GM18868 (cell line): Measurements from ENCODE around the gene CSAD.

Experiments used
- ATAC-seq: cut with Tn5 transposase; IDR thresholded peaks from one replicate; pipeline ENCODE4 v1.9.1; 2021; ENCODE audit warnings: mild to moderate bottlenecking, moderate library complexity; ENCODE audit not compliant: unreplicated experiment

CSAD gene

DNA sequence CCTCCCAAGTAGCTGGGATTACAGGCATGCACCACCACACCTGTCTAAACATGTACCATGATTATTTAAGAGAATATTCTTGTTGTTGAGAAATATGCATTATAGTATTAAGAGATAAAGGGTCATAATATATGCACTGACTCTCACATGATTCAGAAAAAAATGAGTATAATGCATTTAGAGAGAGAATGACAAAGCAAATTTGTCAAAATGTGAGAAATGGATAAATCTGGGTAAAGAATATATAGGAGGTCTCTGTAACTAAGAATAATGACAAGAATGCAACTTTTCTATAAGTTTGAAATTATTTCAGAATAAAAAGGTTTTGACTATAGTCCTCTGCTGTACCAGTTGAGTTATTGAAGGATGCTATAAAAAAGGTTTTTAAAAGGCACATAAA, 28.3 kb downstream of the CSAD start:
- ATAC-seq, result no peak

DNA sequence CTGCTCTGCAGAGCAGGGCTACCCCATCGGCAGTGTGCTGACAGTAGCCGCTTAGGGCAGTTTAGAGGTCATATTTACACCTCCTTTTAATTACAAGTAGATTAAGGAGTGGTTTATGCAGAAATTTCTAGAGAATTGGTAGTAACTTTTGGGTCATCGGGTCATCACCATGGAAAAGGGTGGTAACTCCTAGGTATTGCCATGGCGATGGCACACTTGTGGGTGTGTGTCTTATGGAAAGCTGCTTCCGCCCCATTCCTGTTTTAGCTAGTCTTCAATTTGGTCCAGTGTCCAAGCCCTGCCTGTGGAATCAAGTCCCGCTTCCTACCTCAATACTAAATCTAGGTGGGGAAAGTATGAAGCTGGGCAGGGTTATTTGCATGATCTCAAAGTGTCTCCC, 29.7 kb downstream of the CSAD start:
- no peak for ATAC-seq

- ATAC-seq, result no peak
These were observed 33.1 kb downstream of the CSAD start for GRCh38 chr12:53147653-53148052.

- no peak for ATAC-seq
These were observed 33.5 kb downstream of the CSAD start for GRCh38 chr12:53147181-53147580.

DNA sequence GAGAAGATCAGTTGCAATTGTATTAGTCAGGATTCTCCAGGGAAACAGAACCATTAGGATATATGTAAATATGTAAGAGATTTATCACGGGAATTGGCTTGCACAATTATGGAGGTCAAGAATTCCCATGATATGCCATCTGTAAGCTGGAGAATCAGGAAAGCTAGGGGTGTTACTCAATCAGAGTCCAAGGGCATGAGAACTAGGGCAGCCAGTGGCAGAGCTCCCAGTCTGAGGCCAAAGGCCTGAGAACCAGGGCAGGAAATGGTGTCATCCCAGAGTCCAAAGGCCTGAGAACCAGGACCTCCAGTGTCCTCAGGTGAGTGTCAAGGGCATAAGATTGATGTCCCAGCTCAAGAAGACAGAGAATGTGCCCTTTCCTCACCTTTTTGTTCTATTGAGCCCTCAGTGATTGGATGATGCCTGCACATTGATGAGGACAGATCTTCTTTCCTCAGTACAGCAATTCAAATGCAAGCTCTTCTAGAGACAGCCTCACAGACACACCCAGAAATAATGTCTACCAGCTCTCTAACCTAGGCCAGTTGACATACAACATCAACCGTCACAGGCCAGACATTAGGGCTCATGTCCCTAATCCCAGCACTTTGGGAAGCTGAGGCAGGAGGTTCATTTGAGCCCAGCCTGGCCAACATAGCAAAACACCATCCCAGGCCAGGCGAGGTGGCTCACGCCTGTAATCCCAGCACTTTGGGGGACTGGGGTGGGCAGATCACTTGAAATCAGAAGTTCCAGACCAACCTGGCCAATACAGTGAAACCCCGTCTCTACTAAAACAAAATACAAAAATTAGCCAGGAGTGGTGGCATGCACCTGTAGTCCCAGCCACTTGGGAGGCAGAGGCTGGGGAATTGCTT, 35.1 kb downstream of the CSAD start:
- no peak for ATAC-seq

DNA sequence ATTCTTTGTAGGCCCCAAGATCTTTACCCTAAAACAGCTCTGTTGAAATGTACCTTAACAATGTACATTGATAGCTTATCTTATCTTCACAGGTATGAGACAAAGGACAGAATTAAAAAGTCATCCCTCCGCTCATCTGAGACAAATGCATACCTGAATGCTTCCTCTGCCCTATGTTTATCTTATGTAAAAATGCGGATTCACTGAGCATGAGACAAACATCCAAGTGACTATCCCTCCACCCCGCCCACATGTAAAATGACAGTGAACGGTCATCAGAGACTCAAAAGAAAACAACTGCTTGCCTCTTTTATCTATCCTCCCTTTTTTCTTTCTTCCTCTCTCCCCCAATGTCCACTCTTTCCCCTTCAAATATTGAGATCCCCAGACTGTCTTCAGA, 37.4 kb downstream of the CSAD start:
- ATAC-seq, result no peak

DNA sequence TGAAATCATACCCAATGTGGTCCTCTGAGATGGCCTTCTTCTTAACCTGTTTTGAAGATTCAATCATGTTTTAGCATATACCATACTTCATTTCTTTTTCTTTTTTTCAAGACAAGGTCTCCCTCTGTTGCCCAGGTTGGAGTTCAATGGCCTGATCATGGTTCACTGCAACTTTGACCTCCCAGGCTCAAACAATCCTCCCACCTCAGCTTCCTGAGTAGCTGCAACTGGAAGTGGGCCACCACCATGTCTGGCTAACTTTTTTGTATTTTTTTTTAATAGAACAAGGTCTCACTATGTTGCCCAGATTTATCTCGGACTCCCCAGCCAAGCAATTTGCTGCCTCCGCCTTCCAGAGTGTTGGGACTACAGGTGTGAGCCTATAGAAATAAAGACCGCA, 47.0 kb downstream of the CSAD start:
- ATAC-seq, result no peak

DNA sequence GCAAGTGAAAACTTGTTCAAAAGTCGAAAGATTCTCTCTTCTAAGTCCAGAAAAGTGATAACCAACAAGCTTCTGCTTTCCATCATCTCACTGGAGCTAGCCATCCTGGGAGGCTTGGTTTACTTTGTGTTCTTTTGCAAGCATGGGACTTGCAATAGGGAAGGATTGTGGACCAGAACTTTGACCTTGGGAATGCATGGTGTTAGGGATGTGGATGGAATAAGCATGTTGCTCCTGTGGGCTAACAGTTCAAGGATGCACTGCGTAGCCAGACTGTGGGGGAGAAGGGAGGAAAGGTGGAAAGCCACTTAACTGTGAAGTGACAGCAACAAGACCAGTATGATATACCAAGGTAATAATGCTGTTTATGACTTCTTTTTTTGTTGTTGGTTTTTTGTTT, 48.9 kb downstream of the CSAD start:
- no peak for ATAC-seq

GRCh38 chr12:53128780-53129569, 51.8 kb downstream of the CSAD start:
- ATAC-seq, result no peak

DNA sequence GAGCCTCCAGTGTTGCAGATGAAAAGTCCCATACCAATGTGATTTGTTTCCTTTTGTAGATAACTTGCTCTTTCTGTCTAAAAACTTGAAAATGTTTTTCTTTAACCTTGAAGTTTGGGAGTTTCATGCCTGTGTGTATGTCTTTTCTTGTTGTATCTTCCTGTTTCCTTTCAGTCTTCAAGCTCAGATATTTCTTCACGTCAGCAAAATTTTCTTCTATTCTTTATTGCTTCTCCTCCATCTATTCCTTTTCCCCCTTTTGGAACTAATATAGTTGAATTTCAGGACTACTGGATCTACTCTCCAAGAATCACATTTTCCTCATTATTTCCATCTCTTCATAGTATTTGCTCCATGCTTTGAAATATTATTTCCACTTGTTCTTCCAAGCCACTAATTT, 53.6 kb downstream of the CSAD start:
- ATAC-seq, result no peak

- ATAC-seq, result no peak
These were observed 56.4 kb downstream of the CSAD start for GRCh38 chr12:53124352-53124723.

DNA sequence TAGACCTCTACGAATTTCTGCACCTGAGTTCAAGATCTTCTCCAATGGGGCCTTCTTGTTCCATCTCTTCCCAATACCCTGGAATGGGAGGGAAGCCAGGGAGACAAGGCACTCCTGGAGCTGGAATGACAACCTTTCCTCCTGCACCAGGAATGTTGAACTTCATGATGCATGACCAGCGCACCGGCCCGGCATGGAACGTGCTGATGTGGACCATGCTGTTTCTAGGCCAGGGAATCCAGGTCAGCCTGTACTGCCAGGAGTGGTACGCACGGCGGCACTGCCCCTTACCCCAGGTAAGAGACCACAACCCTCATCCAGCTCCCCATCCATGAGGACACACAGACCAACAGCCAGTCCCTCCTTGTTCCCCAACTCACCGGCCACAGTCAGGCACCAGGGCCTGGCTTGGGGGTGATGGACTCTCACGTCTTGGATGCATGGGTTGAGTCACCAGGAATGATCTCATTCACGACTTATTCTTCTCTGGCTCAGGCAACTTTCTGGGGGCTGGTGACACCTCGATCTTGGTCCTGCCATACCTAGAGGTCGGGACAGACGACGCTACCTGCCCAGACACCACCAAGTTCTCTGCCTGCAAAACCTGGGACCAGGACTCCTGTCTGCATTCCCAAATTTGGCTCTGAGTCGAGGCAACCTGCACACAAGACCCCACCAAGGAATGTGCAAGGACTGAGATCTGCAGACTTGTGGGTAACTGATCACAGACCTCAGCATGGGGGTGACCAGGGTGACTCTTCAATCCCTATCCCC, 57.0 kb downstream of the CSAD start:
- ATAC-seq, result no peak

DNA sequence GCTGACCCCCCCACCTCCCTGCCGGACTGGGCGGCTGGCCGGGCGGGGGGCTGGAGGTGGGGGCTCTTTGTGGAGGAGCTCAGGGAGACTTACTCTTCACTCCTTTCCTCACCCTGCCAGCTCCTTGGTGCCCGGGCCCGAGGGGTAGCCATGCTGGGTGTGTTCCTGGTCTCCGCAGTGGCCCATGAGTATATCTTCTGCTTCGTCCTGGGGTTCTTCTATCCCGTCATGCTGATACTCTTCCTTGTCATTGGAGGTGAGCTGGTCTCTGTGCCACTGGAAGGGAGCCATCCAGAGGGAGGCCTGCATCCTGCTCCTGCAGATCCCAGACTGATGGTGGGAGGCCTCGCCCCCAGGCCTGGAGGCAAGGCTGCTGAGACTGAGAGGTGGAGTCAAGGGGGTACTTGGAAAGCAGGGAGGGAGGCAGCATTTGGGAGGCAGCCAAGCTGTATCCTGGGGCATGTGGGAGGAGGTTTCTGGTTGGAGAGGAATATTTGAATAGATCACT, 57.7 kb downstream of the CSAD start:
- ATAC-seq, result no peak

DNA sequence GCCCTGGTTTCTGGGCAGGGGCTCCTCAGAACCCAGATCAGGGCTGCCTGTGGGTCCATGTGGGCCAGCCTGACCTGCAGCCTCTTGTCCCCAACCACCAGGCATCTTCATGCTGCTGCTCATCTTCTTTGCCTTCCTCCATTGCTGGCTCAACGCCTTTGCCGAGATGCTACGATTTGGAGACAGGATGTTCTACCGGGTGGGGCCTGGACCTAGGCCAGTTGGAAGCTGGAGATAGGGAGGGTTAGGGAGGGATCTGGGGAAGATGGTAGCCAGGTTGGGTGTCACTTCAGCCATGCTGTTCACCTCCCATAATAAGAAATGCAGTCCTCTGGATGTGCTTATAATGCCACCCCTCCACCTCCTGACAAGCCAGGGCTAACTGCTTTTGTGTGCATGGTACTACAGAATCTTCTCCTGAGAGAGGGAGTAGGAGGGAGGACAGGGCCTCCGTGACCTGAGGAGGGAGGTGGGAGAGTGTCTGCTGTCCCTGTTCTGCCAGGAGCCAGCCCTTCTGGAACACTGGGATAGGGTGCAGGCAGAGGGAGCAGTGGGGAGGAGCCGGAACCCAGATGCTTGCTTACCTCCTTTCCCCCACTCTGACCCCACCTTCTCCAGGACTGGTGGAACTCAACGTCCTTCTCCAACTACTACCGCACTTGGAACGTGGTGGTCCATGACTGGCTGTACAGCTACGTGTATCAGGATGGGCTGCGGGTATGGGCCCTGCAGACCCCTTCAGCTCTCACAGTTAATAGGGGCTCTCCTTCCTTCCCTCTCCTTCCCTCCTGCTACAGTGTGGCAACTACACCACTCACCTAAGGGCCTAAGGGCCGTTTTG, 59.8 kb downstream of the CSAD start:
- no peak for ATAC-seq

DNA sequence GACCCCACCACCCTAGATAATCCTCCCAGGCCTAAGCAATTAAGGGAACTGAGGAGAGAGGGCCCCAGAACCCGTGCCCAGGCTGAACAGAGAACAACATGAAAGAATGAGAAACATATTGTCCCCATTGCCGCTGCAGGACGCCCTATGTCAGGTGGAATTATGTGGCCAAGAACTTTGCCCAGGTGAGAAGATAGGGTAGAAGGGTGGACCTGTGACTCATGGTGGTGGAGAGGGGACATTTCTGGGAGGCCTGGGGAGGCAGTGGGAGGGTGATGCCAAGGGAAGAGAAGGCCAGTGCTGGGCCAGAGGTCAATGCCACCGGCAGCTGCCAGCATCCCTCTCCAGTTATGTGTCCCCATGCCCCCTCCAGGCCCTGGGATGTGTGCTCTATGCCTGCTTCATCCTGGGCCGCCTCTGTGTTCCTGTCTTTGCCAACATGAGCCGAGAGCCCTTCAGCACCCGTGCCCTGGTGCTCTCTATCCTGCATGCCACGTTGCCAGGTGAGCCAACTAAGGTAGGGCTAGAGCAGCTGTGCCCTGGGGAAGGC, 61.9 kb downstream of the CSAD start:
- ATAC-seq, result no peak

DNA sequence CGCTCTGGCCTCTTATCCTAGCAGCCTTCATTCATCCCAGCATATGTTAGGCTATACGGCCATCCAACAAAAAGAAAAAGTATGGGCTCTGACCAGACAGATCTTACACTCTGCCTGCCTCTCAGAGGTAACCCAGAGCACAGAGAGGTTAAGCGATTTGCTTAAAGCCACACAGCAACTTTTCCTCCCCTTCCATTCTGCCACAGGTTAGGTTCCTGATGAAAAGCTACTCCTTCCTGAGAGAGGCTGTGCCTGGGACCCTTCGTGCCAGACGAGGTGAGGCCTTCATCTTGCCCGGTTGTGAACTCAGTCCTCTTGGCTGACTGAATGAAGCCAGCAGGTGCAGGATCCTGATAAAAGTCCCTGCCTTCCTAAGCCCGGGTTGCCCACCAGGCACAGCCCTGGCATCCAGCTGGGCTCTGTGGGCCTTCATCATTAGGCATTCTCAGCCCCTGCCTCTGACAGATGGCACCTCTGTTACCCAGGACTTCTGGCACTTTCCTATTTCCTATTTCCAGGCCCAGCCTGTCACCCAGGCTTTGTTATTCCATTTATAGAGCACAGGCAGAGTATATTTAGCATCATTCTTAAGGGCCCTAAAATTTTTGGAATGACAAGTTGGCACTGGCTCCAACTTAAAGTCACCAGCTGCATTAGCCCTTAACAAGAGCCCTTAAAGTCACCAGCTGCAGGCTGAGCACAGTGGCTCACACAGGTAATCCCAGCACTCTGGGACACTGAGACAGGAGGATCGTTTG, 64.7 kb downstream of the CSAD start:
- ATAC-seq, result no peak

DNA sequence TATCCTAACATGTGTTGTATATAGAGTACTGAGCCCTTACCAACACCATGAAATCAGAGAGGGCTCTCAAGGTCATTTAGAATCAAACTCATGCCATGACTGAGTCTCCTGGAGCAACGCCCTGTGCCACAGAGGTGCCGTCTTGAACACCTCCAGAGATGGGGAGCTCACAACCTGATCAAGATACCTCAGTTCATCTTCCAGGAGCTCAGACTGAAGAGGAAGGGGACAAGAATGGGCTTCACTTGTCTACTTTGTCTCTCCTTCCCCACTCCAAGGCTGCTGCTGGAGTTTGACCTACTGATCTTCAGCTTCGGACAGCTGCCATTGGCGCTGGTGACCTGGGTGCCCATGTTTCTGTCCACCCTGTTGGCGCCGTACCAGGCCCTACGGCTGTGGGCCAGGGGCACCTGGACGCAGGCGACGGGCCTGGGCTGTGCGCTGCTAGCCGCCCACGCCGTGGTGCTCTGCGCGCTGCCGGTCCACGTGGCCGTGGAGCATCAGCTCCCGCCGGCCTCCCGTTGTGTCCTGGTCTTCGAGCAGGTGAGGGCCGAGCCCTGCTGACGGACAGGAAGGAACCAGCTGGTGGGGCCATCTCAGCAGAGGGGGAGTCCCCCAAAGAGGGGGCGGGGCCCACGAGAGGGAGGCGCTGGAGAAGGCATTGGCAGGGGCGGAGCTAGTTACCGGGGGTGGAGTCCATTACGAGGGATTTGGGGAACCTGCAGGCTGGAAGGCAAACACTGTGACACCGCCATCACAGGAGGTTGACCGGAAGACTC, 65.4 kb downstream of the CSAD start:
- no peak for ATAC-seq

DNA sequence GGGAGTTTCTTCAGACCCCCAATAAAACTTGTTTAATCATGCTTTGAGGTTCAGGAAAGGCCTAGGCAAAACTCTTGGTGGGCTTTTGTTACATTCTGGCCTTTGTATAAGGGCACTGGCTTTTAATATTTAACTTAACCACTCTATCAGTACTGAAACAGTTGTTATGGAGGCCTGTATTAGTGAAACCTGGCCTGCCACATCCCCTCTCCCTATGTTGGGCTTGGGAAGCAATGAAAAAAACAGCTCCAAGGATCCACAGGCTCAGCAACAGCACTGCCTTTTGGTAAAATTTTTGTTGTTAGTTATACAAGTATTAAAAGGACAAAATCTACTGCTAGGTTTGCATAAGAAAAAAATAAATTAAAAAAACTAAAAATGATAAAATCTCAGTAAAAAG, 66.8 kb downstream of the CSAD start:
- ATAC-seq, result no peak
